HepG2 (cell line): ENCODE measurements around the gene GPATCH2. TPM values are rescaled to one million over a fixed set of nuclear protein-coding genes. Genes with fewer than 3 reads are reported as not detected.

ENCODE experiments used
- ATAC-seq: fragments of 200-7000 bp; cut with Tn5 transposase; 3 replicates; pipeline ENCODE4 v1.9.1; 2020; ENCODE audit warnings: mild to moderate bottlenecking, moderate library complexity
- BruUV-seq: library from RNA; stranded (reverse); fragments of 400-500 nt; replicated peaks from 2 replicates; lab custom pipeline; 2021; lab: Mats Ljungman, UMichigan
- CTCF ChIA-PET: fragments of 300-600 bp; formaldehyde crosslinking; extraction: SDS; loops from one replicate; lab custom pipeline; 2021; ENCODE audit warnings: low total read pairs, inconsistent platforms, low intra/inter-chr PET ratio; lab: Yijun Ruan, JAX
- POLR2A ChIA-PET: fragments of 350-600 bp; sonication (Branson Sonifier 250); formaldehyde crosslinking; loops from one replicate; lab custom pipeline; 2020; ENCODE audit warnings: antibody characterized with exemption, inconsistent platforms; lab: Yijun Ruan, JAX
- DNase-seq: peaks from one replicate; pipeline ENCODE4 v3.0.0-alpha.2; 2015; ENCODE audit warnings: low spot score
- FAIRE-seq: peaks from 3 replicates; lab custom pipeline; 2011; peaks lifted over from hg19 to GRCh38; lab: Jason Lieb, UNC
- H2AFZ ChIP-seq: one replicate; pipeline ENCODE4 v1.6.1; 2011; ENCODE audit warnings: low read length, inconsistent platforms
- H3K27ac ChIP-seq: fragments of 300-600 bp; 3 replicates; pipeline ENCODE4 v1.8.0; 2011; ENCODE audit warnings: mixed run types, mild to moderate bottlenecking, mixed read lengths, low read length, inconsistent platforms; ENCODE audit not compliant: insufficient read depth; ENCODE audit errors: extremely low read length
- H3K27me3 ChIP-seq, 2 experiments: fragments of 200-600 bp in 1 of 2; 2 replicates in 1 of 2; 3 replicates in 1 of 2; pipeline versions ENCODE4 v1.6.0 to v1.8.0; 2011; ENCODE audit warnings: low read length in 2 of 2, mild to moderate bottlenecking in 2 of 2, moderate library complexity in 2 of 2, inconsistent platforms in 1 of 2; ENCODE audit not compliant: insufficient read depth in 2 of 2, control insufficient read depth in 1 of 2
- H3K36me3 ChIP-seq, 2 experiments: fragments of 200-600 bp in 1 of 2; replicated peaks in 1 of 2; 2 replicates in 1 of 2; 3 replicates in 1 of 2; pipeline versions ENCODE4 v1.5.1 to v1.8.0; 2011; ENCODE audit warnings: low read length in 2 of 2, inconsistent platforms in 1 of 2; ENCODE audit not compliant: insufficient read depth in 2 of 2, control insufficient read depth in 1 of 2
- H3K4me1 ChIP-seq: 2 replicates; pipeline ENCODE4 v1.5.1; 2012; ENCODE audit warnings: low read length, inconsistent platforms; ENCODE audit not compliant: insufficient read depth
- H3K4me2 ChIP-seq: 2 replicates; pipeline ENCODE4 v1.6.0; 2011; ENCODE audit warnings: low read depth, low read length, inconsistent platforms
- H3K4me3 ChIP-seq, 3 experiments: fragments of 200-600 bp in 1 of 3; sonication (generic), shearing (Covaris generic) in 1 of 3; replicated peaks in 1 of 3; 2 replicates each; pipeline ENCODE4 v1.5.1; 2011 to 2016; ENCODE audit warnings: low read length in 3 of 3, inconsistent platforms in 2 of 3, low read depth in 2 of 3, mild to moderate bottlenecking in 2 of 3, control low read depth in 1 of 3, mixed read lengths in 1 of 3; ENCODE audit not compliant: insufficient read depth in 1 of 3
- H3K79me2 ChIP-seq: one replicate; pipeline ENCODE4 v1.6.1; 2011; ENCODE audit warnings: low read length, inconsistent platforms; ENCODE audit not compliant: insufficient read depth
- H3K9ac ChIP-seq: 2 replicates; pipeline ENCODE4 v1.6.0; 2011; ENCODE audit warnings: mild to moderate bottlenecking, low read depth, low read length, inconsistent platforms; ENCODE audit not compliant: insufficient read depth
- H3K9me3 ChIP-seq: 2 replicates; pipeline ENCODE4 v1.5.1; 2012; ENCODE audit warnings: mild to moderate bottlenecking, low read length
- H4K20me1 ChIP-seq: 2 replicates; pipeline ENCODE4 v1.6.0; 2011; ENCODE audit warnings: inconsistent platforms, mild to moderate bottlenecking, low read length, moderate library complexity; ENCODE audit not compliant: insufficient read depth
- ESRRA ChIP-seq: sonication (generic); formaldehyde crosslinking; IDR thresholded peaks from 2 replicates; pipeline ENCODE4 v1.5.1; 2020; ENCODE audit warnings: mild to moderate bottlenecking, low read depth, missing genetic modification reagents
- JUND ChIP-seq: sonication (generic); formaldehyde crosslinking; IDR thresholded peaks from 2 replicates; pipeline ENCODE4 v1.8.0; 2022; ENCODE audit warnings: mild to moderate bottlenecking, missing genetic modification reagents
- ZIK1 ChIP-seq: sonication (generic); formaldehyde crosslinking; IDR thresholded peaks from 2 replicates; pipeline ENCODE4 v1.5.0; 2020; ENCODE audit warnings: mild to moderate bottlenecking, low read depth, missing genetic modification reagents, borderline replicate concordance
- ZKSCAN5 ChIP-seq: sonication (generic); formaldehyde crosslinking; IDR thresholded peaks from 2 replicates; pipeline ENCODE4 v1.5.1; 2020; ENCODE audit warnings: mild to moderate bottlenecking, missing genetic modification reagents
- WGBS: methylation state at CpG from one replicate; pipeline ENCODE4 v1.1.6; 2017; ENCODE audit warnings: low lambda C conversion rate; 5-methylcytosine and 5-hydroxymethylcytosine counted together
- in situ Hi-C: cut with HindIII; loops from 2 replicates; pipeline ENCODE4 v1.10.0; 2017; ENCODE audit warnings: low pct_unique_long_range_greater_than_20kb; ENCODE audit not compliant: extremely low pct_ligation_motif_present
- intact Hi-C: fragments of 100-400 bp; cut with micrococcal nuclease; formaldehyde crosslinking; loops from one replicate; pipeline ENCODE4 v1.10.0; 2022; ENCODE audit not compliant: unreplicated experiment
- polyA plus RNA-seq, 8 experiments: library from polyadenylated mRNA; depleted of rRNA in 3 of 8; stranded (reverse) in 7 of 8; unstranded in 1 of 8; fragments of >200 nt; fragmentation: Illumina TruSeq in 4 of 8; extraction: Trizol in 4 of 8; gene quantifications; 2 replicates each; pipeline versions ENCODE4 v1.2.1 to v1.2.3, GENCODE V29; 2011 to 2016; ENCODE audit warnings: low read depth in 4 of 8, missing spikeins in 1 of 8, mixed read lengths in 1 of 8; ENCODE audit not compliant: insufficient read depth in 1 of 8
- total RNA-seq, 5 experiments: library from RNA; depleted of rRNA; stranded (reverse); fragments of >200 nt; fragmentation: Illumina TruSeq; extraction: Trizol; gene quantifications; 2 replicates each; pipeline ENCODE4 v1.2.3, GENCODE V29; 2016; ENCODE audit warnings: low read depth in 1 of 5
- TF ChIP-seq, protein P1 (sequence below): IDR thresholded peaks from 2 replicates; pipeline ENCODE4 v1.6.1; 2018; ENCODE audit warnings: missing genetic modification reagents
- TF ChIP-seq, protein P2 (sequence below): sonication (generic); formaldehyde crosslinking; IDR thresholded peaks from 2 replicates; pipeline ENCODE4 v1.8.0; 2023; ENCODE audit warnings: mild to moderate bottlenecking, missing genetic modification reagents

The GPATCH2 gene
- total and polyA plus RNA-seq, 2 of the 13 experiments (the other 11 are each of a cell fraction or from before 2014, with no cell fraction given) = 3.5 to 15.7 TPM

DNA sequence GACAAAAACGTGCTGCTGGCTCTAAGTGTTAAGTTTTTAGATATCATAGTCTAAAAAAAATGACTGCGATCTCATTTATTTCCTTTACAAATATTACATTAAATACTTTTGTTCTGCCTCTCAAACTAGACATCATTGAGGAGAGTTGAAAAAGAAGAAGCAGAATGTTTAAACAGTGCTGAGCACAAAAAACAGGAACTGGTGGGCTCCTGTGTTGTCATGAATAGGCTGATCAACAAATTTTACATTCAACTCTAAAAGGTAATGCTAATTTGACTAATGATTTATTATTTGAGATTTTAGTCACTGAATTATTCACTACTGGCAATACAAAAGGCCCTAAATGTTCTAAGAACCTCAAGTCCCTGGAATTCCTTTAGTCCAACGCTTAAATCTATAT is 66.1 kb downstream of the GPATCH2 start:
- intact Hi-C loops (no loop called here), in situ Hi-C loops (no loop called here)
- no peaks in the 10 kb centered on the region for H3K36me3 ChIP-seq
- DNase-seq (no peak), FAIRE-seq (no peak)
- no TSS peak for BruUV-seq
- H3K4me2 ChIP-seq = no peak overlapping the region
- 96% methylated on average over 3 of the region's 3 CpGs for WGBS
- H3K9ac ChIP-seq = no peak overlapping the region
- no peaks in the 10 kb centered on the region for H3K27me3 ChIP-seq
- no peak overlapping the region for H2AFZ ChIP-seq
- CTCF ChIA-PET = no interaction called here
- TF ChIP-seq, protein P1, sequence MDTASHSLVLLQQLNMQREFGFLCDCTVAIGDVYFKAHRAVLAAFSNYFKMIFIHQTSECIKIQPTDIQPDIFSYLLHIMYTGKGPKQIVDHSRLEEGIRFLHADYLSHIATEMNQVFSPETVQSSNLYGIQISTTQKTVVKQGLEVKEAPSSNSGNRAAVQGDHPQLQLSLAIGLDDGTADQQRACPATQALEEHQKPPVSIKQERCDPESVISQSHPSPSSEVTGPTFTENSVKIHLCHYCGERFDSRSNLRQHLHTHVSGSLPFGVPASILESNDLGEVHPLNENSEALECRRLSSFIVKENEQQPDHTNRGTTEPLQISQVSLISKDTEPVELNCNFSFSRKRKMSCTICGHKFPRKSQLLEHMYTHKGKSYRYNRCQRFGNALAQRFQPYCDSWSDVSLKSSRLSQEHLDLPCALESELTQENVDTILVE (CRISPR knock-in tag) = no peak
- no peak for TF ChIP-seq JUND
- TF ChIP-seq, all 625 proteins: peak for 0
- Histone ChIP-seq H3K4me1 (no peaks in the 10 kb centered on the region), H4K20me1 (no peaks in the 10 kb centered on the region), H3K79me2 (no peaks in the 10 kb centered on the region), H3K9me3 (no peaks in the 10 kb centered on the region), H3K27ac (no peak overlapping the region), H3K4me3 (no peak overlapping the region)
- ATAC-seq = no peak
- POLR2A ChIA-PET = no interaction called here

DNA sequence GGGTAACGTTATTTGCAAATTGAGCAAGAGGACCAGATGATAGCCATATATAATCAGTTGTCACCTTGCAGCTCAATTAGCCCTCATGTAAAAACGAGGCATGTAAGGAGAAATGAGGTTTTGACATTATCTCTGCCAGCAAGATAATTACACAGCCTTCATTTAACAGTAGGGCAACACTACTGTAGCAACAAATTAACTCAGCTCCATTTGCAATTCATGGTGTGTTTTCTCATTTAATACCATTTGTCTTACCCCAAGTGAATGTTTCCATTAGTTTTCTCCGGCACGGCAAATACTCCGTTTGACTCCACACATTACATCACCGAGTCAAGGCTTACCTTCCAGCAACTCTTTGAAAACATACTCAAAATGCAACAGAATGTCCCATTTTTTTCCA is 66.7 kb downstream of the GPATCH2 start:
- 87% methylated on average over 6 of the region's 6 CpGs for WGBS
- no peak overlapping the region for H2AFZ ChIP-seq

More for the DNA sequence above, 66.7 kb downstream of the GPATCH2 start:
- BruUV-seq = no TSS peak
- H3K27me3 ChIP-seq = no peaks in the 10 kb centered on the region
- no peaks in the 10 kb centered on the region for H3K36me3 ChIP-seq
- H3K9ac ChIP-seq = no peak overlapping the region
- no peak for FAIRE-seq
- no peak for TF ChIP-seq ESRRA
- no peak for TF ChIP-seq ZIK1
- TF ChIP-seq, protein P2, sequence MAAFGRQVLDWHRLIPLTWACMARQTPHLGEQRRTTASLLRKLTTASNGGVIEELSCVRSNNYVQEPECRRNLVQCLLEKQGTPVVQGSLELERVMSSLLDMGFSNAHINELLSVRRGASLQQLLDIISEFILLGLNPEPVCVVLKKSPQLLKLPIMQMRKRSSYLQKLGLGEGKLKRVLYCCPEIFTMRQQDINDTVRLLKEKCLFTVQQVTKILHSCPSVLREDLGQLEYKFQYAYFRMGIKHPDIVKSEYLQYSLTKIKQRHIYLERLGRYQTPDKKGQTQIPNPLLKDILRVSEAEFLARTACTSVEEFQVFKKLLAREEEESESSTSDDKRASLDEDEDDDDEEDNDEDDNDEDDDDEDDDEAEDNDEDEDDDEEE (CRISPR knock-in tag) = no peak
- TF ChIP-seq ZKSCAN5 (CRISPR knock-in tag) = no peak
- TF ChIP-seq, all 625 proteins: peak for 0
- Histone ChIP-seq H3K4me1 (no peaks in the 10 kb centered on the region), H3K4me3 (no peak overlapping the region), H3K9me3 (no peaks in the 10 kb centered on the region), H4K20me1 (no peaks in the 10 kb centered on the region), H3K4me2 (no peak overlapping the region), H3K27ac (no peak overlapping the region), H3K79me2 (no peaks in the 10 kb centered on the region)
- ATAC-seq = no peak
- CTCF ChIA-PET = no interaction called here
- DNase-seq = no peak
- in situ Hi-C loops = no loop called here
- POLR2A ChIA-PET = no interaction called here
- intact Hi-C loops = no loop called here
